CD4-positive, alpha-beta T cell treated with Interleukin-21 for 1 hour (primary cell): Measurements from ENCODE around the gene DCHS2.

Experiments
- DNase-seq: peaks from one replicate; pipeline ENCODE4 v3.0.0-alpha.2; 2020

Gene DCHS2

GRCh38 chr4:154491341-154492271 is at the start of gene DCHS2:
Gene DCHS2 (minus strand): TSS chr4:154491799. CDS start chr4:154491355, 444 bp downstream.
- no peak for DNase-seq

GRCh38 chr4:154534296-154534695 is 42.7 kb upstream of the DCHS2 start:
- DNase-seq = no peak

GRCh38 chr4:154529728-154530519 is 38.3 kb upstream of the DCHS2 start:
- DNase-seq = no peak

GRCh38 chr4:154528869-154529268 is 37.3 kb upstream of the DCHS2 start:
- DNase-seq = no peak

- DNase-seq = no peak
These were observed 35.7 kb upstream of the DCHS2 start for GRCh38 chr4:154527308-154527707.

GRCh38 chr4:154526151-154526550 is 34.6 kb upstream of the DCHS2 start:
- DNase-seq = no peak

- no peak for DNase-seq
These were observed 30.0 kb upstream of the DCHS2 start for GRCh38 chr4:154521607-154522006.

- no peak for DNase-seq
These were observed 27.6 kb upstream of the DCHS2 start for GRCh38 chr4:154519214-154519613.

GRCh38 chr4:154517591-154517990 is 26.0 kb upstream of the DCHS2 start:
- DNase-seq = no peak

GRCh38 chr4:154516318-154517029 is 24.9 kb upstream of the DCHS2 start:
- DNase-seq = no peak

- no peak for DNase-seq
These were observed 20.4 kb upstream of the DCHS2 start for GRCh38 chr4:154511981-154512380.

- no peak for DNase-seq
These were observed 19.9 kb upstream of the DCHS2 start for GRCh38 chr4:154511548-154511947.

- no peak for DNase-seq
These were observed 15.6 kb upstream of the DCHS2 start for GRCh38 chr4:154507156-154507555.

GRCh38 chr4:154506253-154506652 is 14.7 kb upstream of the DCHS2 start:
- DNase-seq = no peak

GRCh38 chr4:154503598-154503997 is 12.0 kb upstream of the DCHS2 start:
- no peak for DNase-seq

GRCh38 chr4:154502111-154502510 is 10.5 kb upstream of the DCHS2 start:
- DNase-seq = no peak

GRCh38 chr4:154497889-154498288 is 6.3 kb upstream of the DCHS2 start:
- no peak for DNase-seq

- DNase-seq = no peak
These were observed 4.3 kb upstream of the DCHS2 start for GRCh38 chr4:154495867-154496266.

GRCh38 chr4:154492288-154492687 is 689 bp upstream of the DCHS2 start:
- no peak for DNase-seq

- DNase-seq = no peak
These were observed 837 bp downstream of the DCHS2 start for GRCh38 chr4:154490583-154491340.

- DNase-seq = no peak
These were observed 1.4 kb downstream of the DCHS2 start for GRCh38 chr4:154490234-154490582.

- no peak for DNase-seq
These were observed 1.9 kb downstream of the DCHS2 start for GRCh38 chr4:154489558-154490233.
